K562 (cell line): ENCODE data around the gene MRM2. TPM values are rescaled to one million over a fixed set of nuclear protein-coding genes. Genes with fewer than 3 reads are reported as not detected.

Source experiments
- ATAC-seq: fragments of 200-7000 bp; cut with Tn5 transposase; 3 replicates; pipeline ENCODE4 v1.9.1; 2020; ENCODE audit warnings: moderate library complexity
- BruUV-seq: library from RNA; stranded (reverse); fragments of 400-500 nt; replicated peaks from 2 replicates; lab custom pipeline; 2021; lab: Mats Ljungman, UMichigan
- CTCF ChIA-PET: fragments of 300-600 bp; formaldehyde crosslinking; extraction: SDS; loops from one replicate; lab custom pipeline; 2021; ENCODE audit warnings: low intra/inter-chr PET ratio; lab: Yijun Ruan, JAX
- POLR2A ChIA-PET: fragments of 300-600, 350-650 bp; sonication (Branson Sonifier 250); formaldehyde crosslinking; extraction: SDS; loops from one replicate; lab custom pipeline; 2021; ENCODE audit warnings: antibody characterized with exemption, inconsistent platforms; lab: Yijun Ruan, JAX
- DNase-seq, 4 experiments: peaks; one replicate each; pipeline versions ENCODE4 v3.0.0 to v3.0.0-alpha.2; 2011 to 2018; ENCODE audit warnings: low spot score in 3 of 4, mixed read lengths in 3 of 4; ENCODE audit errors: extremely low read depth in 1 of 4
- FAIRE-seq: peaks from 2 replicates; lab custom pipeline; 2011; peaks lifted over from hg19 to GRCh38; lab: Jason Lieb, UNC
- H2AFZ ChIP-seq: 2 replicates; pipeline ENCODE4 v1.6.0; 2011; ENCODE audit warnings: low read depth, low read length, control low read depth, inconsistent platforms
- H3K27ac ChIP-seq: fragments of 200-600 bp; 3 replicates; pipeline ENCODE4 v1.8.0; 2011; ENCODE audit warnings: low read depth, mild to moderate bottlenecking, control low read depth, inconsistent platforms, low read length, moderate library complexity, mixed read lengths; ENCODE audit errors: extremely low read depth
- H3K27me3 ChIP-seq, 2 experiments: fragments of 300-600 bp in 1 of 2; 2 replicates in 1 of 2; 3 replicates in 1 of 2; pipeline versions ENCODE4 v1.6.0 to v1.8.0; 2011; ENCODE audit warnings: inconsistent platforms in 2 of 2, low read length in 2 of 2, mild to moderate bottlenecking in 1 of 2, mixed read lengths in 1 of 2, moderate library complexity in 1 of 2; ENCODE audit not compliant: control insufficient read depth in 2 of 2, insufficient read depth in 2 of 2
- H3K36me3 ChIP-seq: fragments of 300-600 bp; 3 replicates; pipeline ENCODE4 v1.8.0; 2011; ENCODE audit warnings: mild to moderate bottlenecking, low read length, inconsistent platforms; ENCODE audit not compliant: control insufficient read depth, insufficient read depth
- H3K4me1 ChIP-seq, 2 experiments: fragments of 200-600 bp in 1 of 2; replicated peaks in 1 of 2; 2 replicates in 1 of 2; 3 replicates in 1 of 2; pipeline versions ENCODE4 v1.5.1 to v1.8.0; 2011; ENCODE audit warnings: inconsistent platforms in 2 of 2, low read length in 2 of 2, mild to moderate bottlenecking in 1 of 2, mixed read lengths in 1 of 2, moderate library complexity in 1 of 2; ENCODE audit not compliant: control insufficient read depth in 2 of 2, insufficient read depth in 2 of 2
- H3K4me2 ChIP-seq: 2 replicates; pipeline ENCODE4 v1.6.1; 2011; ENCODE audit warnings: low read length, control low read depth, inconsistent platforms, mixed read lengths; ENCODE audit not compliant: insufficient read depth
- H3K4me3 ChIP-seq: fragments of 200-600 bp; sonication (generic), shearing (Covaris generic); 2 replicates; pipeline ENCODE4 v1.5.1; 2016; ENCODE audit warnings: control low read depth, inconsistent platforms
- H3K79me2 ChIP-seq: fragments of 200-600 bp; 3 replicates; pipeline ENCODE4 v1.8.0; 2011; ENCODE audit warnings: low read length, inconsistent platforms; ENCODE audit not compliant: control insufficient read depth, insufficient read depth
- H3K9ac ChIP-seq, 2 experiments: 2 replicates each; pipeline versions ENCODE4 v1.6.0 to v1.6.1; 2011; ENCODE audit warnings: low read depth in 2 of 2, low read length in 2 of 2, control low read depth in 1 of 2, inconsistent platforms in 1 of 2, mild to moderate bottlenecking in 1 of 2, mixed read lengths in 1 of 2; ENCODE audit not compliant: insufficient read depth in 1 of 2
- H3K9me1 ChIP-seq: one replicate; pipeline ENCODE4 v1.6.0; 2011; ENCODE audit warnings: inconsistent platforms, mild to moderate bottlenecking, low read length, moderate library complexity; ENCODE audit not compliant: control insufficient read depth, insufficient read depth
- H3K9me3 ChIP-seq: replicated peaks from 2 replicates; pipeline ENCODE4 v1.5.1; 2011; ENCODE audit warnings: low read depth, low read length, inconsistent platforms; ENCODE audit not compliant: control insufficient read depth, insufficient read depth
- H4K20me1 ChIP-seq: replicated peaks from 2 replicates; pipeline ENCODE4 v1.6.1; 2011; ENCODE audit warnings: low read length, inconsistent platforms, mixed read lengths; ENCODE audit not compliant: control insufficient read depth, insufficient read depth
- FOXM1 ChIP-seq, 2 experiments: fragments of 450-650 bp in 1 of 2; sonication (generic) in 1 of 2; formaldehyde crosslinking in 1 of 2; IDR thresholded peaks; 2 replicates each; pipeline versions ENCODE4 v1.6.1 to v1.9.0; 2017 to 2022; ENCODE audit warnings: low read depth in 2 of 2, mild to moderate bottlenecking in 2 of 2, missing genetic modification reagents in 1 of 2, moderate library complexity in 1 of 2
- KLF10 ChIP-seq: fragments of 250-450 bp; sonication (Bioruptor Pico); IDR thresholded peaks from 2 replicates; pipeline ENCODE4 v1.6.1; 2021; ENCODE audit warnings: matching md5 sums
- NFIC ChIP-seq: fragments of 450-650 bp; IDR thresholded peaks from 2 replicates; pipeline ENCODE4 v1.6.1; 2017; ENCODE audit warnings: mild to moderate bottlenecking, inconsistent platforms
- PCBP1 ChIP-seq: fragments of 200-400 bp; formaldehyde crosslinking; IDR thresholded peaks from 2 replicates; pipeline ENCODE4 v1.6.1; 2018; ENCODE audit warnings: mild to moderate bottlenecking, low read depth, low read length; ENCODE audit not compliant: poor library complexity, severe bottlenecking
- TAF1 ChIP-seq: IDR thresholded peaks from 2 replicates; pipeline ENCODE4 v1.6.1; 2011; ENCODE audit warnings: mild to moderate bottlenecking, low read length, moderate library complexity; ENCODE audit not compliant: insufficient read depth, control insufficient read depth, severe bottlenecking; ENCODE audit errors: extremely low read depth
- TARDBP ChIP-seq: fragments of 450-650 bp; IDR thresholded peaks from 2 replicates; pipeline ENCODE4 v1.6.1; 2016
- ZNF707 ChIP-seq: fragments of 250-450 bp; sonication (Bioruptor Pico); conservative IDR thresholded peaks from 2 replicates; pipeline ENCODE4 v1.8.0; 2022; ENCODE audit warnings: inconsistent platforms, mild to moderate bottlenecking, moderate library complexity
- ZNF740 ChIP-seq, 3 experiments: fragments of 200-800 bp in 1 of 3; sonication (Bioruptor generic) in 1 of 3; sonication (generic) in 1 of 3; formaldehyde crosslinking in 1 of 3; IDR thresholded peaks; 2 replicates each; pipeline versions ENCODE4 v1.6.1 to v1.8.0; 2016 to 2022; ENCODE audit warnings: mild to moderate bottlenecking in 2 of 3, missing compliant biosample characterization in 2 of 3, missing genetic modification characterization in 2 of 3, missing genetic modification reagents in 1 of 3
- WGBS: fragments of 100-300 bp; shearing (Covaris generic); methylation state at CpG from one replicate; pipeline ENCODE4 v1.1.6; 2016; ENCODE audit warnings: low coverage, mixed read lengths; ENCODE audit not compliant: insufficient coverage; ENCODE audit errors: missing lambda C conversion rate; 5-methylcytosine and 5-hydroxymethylcytosine counted together
- in situ Hi-C: fragments of 300-500 bp; cut with MboI; formaldehyde crosslinking; loops from 4 replicates; pipeline ENCODE4 v1.15.0; 2018; ENCODE audit warnings: inconsistent platforms, mixed read lengths
- intact Hi-C: fragments of 100-400 bp; cut with micrococcal nuclease; formaldehyde crosslinking; loops from 2 replicates; pipeline ENCODE4 v1.14.2; 2022
- polyA plus RNA-seq, 8 experiments: library from polyadenylated mRNA; depleted of rRNA in 4 of 8; stranded (reverse) in 5 of 8; unstranded in 3 of 8; fragments of >200 nt; fragmentation: Nextera tagmentation in 2 of 8; fragmentation: Illumina TruSeq in 1 of 8; extraction: Ambion mirVana in 2 of 8; extraction: Trizol in 1 of 8; gene quantifications; 2 replicates each; pipeline versions ENCODE4 v1.2.1 to v1.2.3, GENCODE V29; 2011 to 2014; ENCODE audit warnings: inconsistent platforms in 1 of 8, missing spikeins in 1 of 8
- total RNA-seq, 7 experiments: library from RNA; depleted of rRNA in 6 of 7; stranded (reverse); fragments of >200 nt in 6 of 7; fragmentation: Illumina TruSeq in 2 of 7; extraction: Trizol in 2 of 7; gene quantifications; 2 replicates each; pipeline versions ENCODE4 v1.2.1 to v1.2.3, GENCODE V29; 2011 to 2021; ENCODE audit warnings: low replicate concordance in 1 of 7
- TF ChIP-seq, protein P1 (sequence below): fragments of 250-450 bp; sonication (Bioruptor Pico); IDR thresholded peaks from 2 replicates; pipeline ENCODE4 v1.8.0; 2021; ENCODE audit warnings: mild to moderate bottlenecking, moderate library complexity

MRM2 gene
- total and polyA plus RNA-seq, 9 of the 15 experiments (the other 6 are each of a cell fraction or from before 2014, with no cell fraction given) = 32.4 to 116 (median 50.5) TPM

DNA sequence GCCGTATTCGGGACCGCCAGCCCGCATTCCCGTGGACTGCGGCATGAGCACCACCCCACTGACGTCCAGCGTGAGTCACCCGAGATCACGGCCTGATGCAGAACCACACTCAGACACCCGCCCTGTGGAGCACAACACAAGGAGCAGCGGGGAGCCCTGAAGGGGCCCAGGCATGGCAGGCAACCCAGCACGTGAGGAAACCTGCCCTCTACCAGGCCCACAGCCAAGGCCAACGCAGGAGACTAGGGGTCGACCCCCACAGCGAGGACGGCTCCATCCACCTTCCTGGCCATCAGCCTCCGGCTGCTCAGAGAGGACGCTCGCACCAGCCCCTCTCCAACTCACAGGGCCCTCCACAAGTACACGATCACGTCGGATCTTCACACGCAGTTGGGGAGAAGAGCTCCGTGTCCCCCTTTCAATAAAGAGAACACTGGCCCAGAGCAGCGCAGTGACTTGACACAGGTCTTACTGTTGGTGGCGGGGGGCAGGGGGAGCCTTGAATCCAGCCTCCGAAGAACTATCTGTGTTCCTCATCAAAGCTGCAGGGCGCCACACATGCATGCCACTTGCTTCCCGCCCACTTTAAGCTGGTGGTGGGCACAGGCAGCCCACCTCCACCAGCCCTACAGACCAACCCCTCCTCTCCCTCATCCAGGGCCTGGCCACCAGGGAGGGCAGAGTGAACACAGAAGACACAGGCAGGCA, 31.3 kb downstream of the MRM2 start:
- no peaks in the 10 kb centered on the region; the same call in none of the 2 replicates for H4K20me1 ChIP-seq
- H3K9me3 ChIP-seq = 0 out of 2 replicates have a peak, but pooled peaks cover 2% of the 10 kb centered on the region
- WGBS = 93% methylated on average over 22 of the region's 30 CpGs
- no peak for FAIRE-seq
- TF ChIP-seq NFIC (no peak), TARDBP (no peak), ZNF740 (CRISPR knock-in tag; IDR thresholded peaks at IDR 0.05) (no peak), ZNF740 (tag; IDR thresholded peaks at IDR 0.05) (no peak), ZNF707 (CRISPR knock-in tag) (no peak), FOXM1 (IDR thresholded peaks at IDR 0.05; ENCODE audit: low read depth) (no peak), FOXM1 (CRISPR knock-in tag; IDR thresholded peaks at IDR 0.05; ENCODE audit: low read depth) (no peak), PCBP1 (no peak), KLF10 (no peak), TAF1 (no peak)
- TF ChIP-seq, protein P1, sequence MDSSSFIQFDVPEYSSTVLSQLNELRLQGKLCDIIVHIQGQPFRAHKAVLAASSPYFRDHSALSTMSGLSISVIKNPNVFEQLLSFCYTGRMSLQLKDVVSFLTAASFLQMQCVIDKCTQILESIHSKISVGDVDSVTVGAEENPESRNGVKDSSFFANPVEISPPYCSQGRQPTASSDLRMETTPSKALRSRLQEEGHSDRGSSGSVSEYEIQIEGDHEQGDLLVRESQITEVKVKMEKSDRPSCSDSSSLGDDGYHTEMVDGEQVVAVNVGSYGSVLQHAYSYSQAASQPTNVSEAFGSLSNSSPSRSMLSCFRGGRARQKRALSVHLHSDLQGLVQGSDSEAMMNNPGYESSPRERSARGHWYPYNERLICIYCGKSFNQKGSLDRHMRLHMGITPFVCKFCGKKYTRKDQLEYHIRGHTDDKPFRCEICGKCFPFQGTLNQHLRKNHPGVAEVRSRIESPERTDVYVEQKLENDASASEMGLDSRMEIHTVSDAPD = no peak
- TF ChIP-seq, all 486 proteins: peak for 0
- Histone ChIP-seq H3K4me3 (no peak overlapping the region), H3K27ac (no peak overlapping the region), H3K4me2 (no peak overlapping the region), H3K4me1 (peaks cover 0 to 10% of the 10 kb centered on the region in 2 experiments; a peak in 1 of 5 replicates), H3K79me2 (no peaks in the 10 kb centered on the region), H3K36me3 (peaks cover 76% of the 10 kb centered on the region; the same call in 2 of the 3 replicates), H3K9me1 (no peaks in the 10 kb centered on the region), H3K27me3 (no peaks in the 10 kb centered on the region), H2AFZ (no peak overlapping the region), H3K9ac (no peak overlapping the region)
- DNase-seq (no peak), ATAC-seq (no peak)
- ChIA-PET POLR2A (interaction anchor here (0.5 kb wide), 1 partner anchor 144 kb away, joined by 3 read pairs; the partner anchor contains the start of gene EIF3B), CTCF (no interaction called here)
- in situ Hi-C loops (no loop called here), intact Hi-C loops (no loop called here)
- no TSS peak for BruUV-seq
